Activated naive CD4-positive, alpha-beta T cell treated with anti-CD3 and anti-CD28 coated beads for 36 hours (primary cell): ENCODE data around the gene ADRM1. TPM values are rescaled to one million over a fixed set of nuclear protein-coding genes. Genes with fewer than 3 reads are reported as not detected.
A peak's percentile ranks its signal among the peaks of the same experiment; 100 is the strongest.

ENCODE experiments used
- CTCF ChIA-PET: fragments of 350-600 bp; sonication (Branson Sonifier 250); formaldehyde crosslinking; loops from one replicate; lab custom pipeline; 2021; ENCODE audit warnings: antibody characterized with exemption; lab: Charles Lee
- DNase-seq: peaks from one replicate; pipeline ENCODE4 v3.0.0-alpha.2; 2020
- H3K27ac Mint-ChIP-seq: one replicate; pipeline ENCODE4 v1.8.0; 2021; ENCODE audit warnings: mild to moderate bottlenecking, mixed read lengths
- H3K27me3 Mint-ChIP-seq: one replicate; pipeline ENCODE4 v1.8.0; 2021; ENCODE audit warnings: low read depth, mixed read lengths
- H3K36me3 Mint-ChIP-seq: one replicate; pipeline ENCODE4 v1.8.0; 2021; ENCODE audit warnings: low read depth, mixed read lengths
- H3K4me1 Mint-ChIP-seq: one replicate; pipeline ENCODE4 v1.8.0; 2021; ENCODE audit warnings: low read depth, mixed read lengths
- H3K4me3 Mint-ChIP-seq: one replicate; pipeline ENCODE4 v1.8.0; 2021; ENCODE audit warnings: mild to moderate bottlenecking, moderate library complexity, mixed read lengths
- H3K9me3 Mint-ChIP-seq: one replicate; pipeline ENCODE4 v1.8.0; 2021; ENCODE audit warnings: mixed read lengths
- intact Hi-C: fragments of 100-400 bp; cut with micrococcal nuclease; formaldehyde crosslinking; loops from one replicate; pipeline ENCODE4 v1.15.1; 2023
- total RNA-seq, 2 experiments: library from RNA; stranded (reverse); gene quantifications; one replicate each; pipeline ENCODE4 v1.2.3, GENCODE V29; 2021

The ADRM1 gene, protein sequence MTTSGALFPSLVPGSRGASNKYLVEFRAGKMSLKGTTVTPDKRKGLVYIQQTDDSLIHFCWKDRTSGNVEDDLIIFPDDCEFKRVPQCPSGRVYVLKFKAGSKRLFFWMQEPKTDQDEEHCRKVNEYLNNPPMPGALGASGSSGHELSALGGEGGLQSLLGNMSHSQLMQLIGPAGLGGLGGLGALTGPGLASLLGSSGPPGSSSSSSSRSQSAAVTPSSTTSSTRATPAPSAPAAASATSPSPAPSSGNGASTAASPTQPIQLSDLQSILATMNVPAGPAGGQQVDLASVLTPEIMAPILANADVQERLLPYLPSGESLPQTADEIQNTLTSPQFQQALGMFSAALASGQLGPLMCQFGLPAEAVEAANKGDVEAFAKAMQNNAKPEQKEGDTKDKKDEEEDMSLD
- 10 to 100 TPM; 77.4 to 81.5 TPM for total RNA-seq

DNA sequence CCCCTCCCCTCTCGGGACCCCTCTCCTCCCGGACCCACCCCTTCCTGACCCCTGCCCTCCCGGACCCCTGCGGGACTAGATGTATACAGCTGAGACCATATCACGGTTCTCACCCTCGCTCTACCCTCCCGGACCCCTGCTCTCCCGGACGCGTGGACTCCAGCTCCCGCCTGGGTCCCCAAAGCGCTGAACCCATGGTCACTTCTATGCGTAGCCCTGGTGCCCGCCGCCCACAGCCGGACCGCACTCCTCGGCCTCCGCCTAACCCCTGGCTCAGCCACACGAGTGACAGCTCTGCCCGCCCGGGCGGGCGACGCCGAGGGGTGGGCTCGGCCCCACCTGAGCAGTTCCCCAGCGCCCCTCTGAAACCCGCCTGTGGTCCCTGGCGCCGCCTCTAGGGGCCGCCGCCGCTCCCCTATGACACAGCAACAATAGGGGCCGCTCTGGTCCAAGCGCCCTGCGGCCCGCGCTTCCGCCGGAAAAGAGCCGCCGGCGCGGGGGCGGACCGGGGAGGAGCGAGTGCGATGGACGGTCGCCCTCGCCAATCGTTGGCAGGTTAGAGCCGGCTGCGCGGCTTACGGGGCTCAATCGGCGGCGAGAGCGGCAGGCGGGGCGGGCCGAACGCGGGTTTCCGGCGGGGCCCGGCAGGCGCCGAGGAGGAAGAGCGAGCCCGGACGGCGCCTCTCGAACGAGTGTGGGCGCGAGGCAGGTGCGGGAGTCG is at the start of gene ADRM1:
TSS of gene ADRM1 (plus strand) at position 657 of the 721 bp plus-strand sequence. CDS start 572 bp downstream, outside the sequence.
- intact Hi-C loops, result loop anchor here (1.0 to 5.0 kb wide), 14 partner anchors 64 to 492 kb away; partner anchors contain the start of genes CABLES2, LAMA5, LSM14B and OSBPL2
- Mint-ChIP-seq H3K27ac (peak within 1 kb of the TSS; percentile 99), H3K4me1 (peaks cover 24% of the 10 kb centered on the region), H3K9me3 (no peaks in the 10 kb centered on the region), H3K36me3 (peaks cover 23% of the 10 kb centered on the region), H3K27me3 (no peaks in the 10 kb centered on the region), H3K4me3 (peak within 1 kb of the TSS; percentile 91)
- CTCF ChIA-PET, result interaction anchor here (0.7 to 1.1 kb wide), 3 partner anchors 80 to 213 kb away, joined by 3 to 11 read pairs (median 3); no protein-coding TSS in a partner anchor
- DNase-seq, result peak; percentile 96

DNA sequence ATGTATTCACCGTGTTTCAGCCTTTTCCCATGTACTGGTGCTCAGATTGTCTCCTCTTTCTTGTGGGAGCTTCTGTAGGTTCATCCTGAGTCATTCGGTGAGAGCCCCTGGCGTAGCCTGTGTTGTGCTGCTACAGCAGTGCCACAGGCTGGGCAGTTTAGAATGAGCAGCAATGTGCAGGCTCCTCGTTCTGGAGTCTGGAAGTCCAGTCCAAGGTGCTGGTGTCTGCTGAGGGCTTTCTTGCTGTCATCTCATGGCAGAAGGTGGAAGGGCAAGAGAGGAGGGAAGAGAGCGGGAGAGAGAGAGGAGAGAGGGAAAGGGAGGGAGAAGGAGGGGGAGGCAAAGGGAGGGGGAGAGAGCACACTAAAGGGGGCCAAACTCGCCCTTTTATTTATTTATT is 49.4 kb upstream of the ADRM1 start:
- DNase-seq, result no peak
- Mint-ChIP-seq H3K4me3 (no peak overlapping the region), H3K27ac (no peak overlapping the region), H3K4me1 (peaks cover 13% of the 10 kb centered on the region), H3K9me3 (no peaks in the 10 kb centered on the region), H3K36me3 (no peaks in the 10 kb centered on the region), H3K27me3 (no peaks in the 10 kb centered on the region)
- CTCF ChIA-PET, result no interaction called here
- intact Hi-C loops, result no loop called here

DNA sequence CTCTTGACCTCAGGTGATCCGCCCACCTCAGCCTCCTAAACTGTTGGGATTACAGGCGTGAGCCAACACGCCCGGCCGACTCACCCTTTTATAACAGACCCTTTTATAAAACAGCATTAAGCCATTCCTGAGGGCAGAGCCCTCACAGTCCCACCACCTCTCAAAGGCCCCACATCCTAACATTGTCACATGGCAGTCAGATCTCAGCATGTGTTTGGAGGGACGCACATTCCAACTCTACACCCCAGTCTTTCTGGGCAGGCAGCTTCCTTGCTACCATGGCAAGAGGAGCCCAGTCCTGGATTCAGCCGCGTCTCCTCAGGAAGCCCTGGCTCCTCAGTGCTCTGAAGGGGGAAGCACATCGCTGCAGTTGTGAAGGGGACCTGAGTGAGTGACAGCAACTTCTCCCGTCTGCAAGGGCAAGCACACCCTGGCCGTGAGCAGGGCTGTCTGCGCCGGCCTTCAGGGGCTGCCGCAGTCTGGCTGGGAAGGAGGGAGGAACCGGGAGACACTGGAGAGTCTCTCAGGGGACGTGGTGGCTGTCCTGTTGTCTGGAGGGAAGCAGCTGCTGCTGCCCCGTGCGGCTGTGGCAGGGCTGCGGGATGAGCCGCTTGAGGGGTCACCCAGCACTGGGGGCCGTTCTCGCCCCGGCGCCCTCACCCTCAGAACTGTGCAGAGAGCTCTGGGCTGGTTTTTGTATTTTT is 48.6 kb upstream of the ADRM1 start:
- peaks cover 10% of the 10 kb centered on the region for H3K4me1 Mint-ChIP-seq
- H3K27me3 Mint-ChIP-seq, result no peaks in the 10 kb centered on the region
- no peak for DNase-seq
- H3K4me3 Mint-ChIP-seq, result no peak overlapping the region
- intact Hi-C loops, result no loop called here
- CTCF ChIA-PET, result no interaction called here
- no peaks in the 10 kb centered on the region for H3K9me3 Mint-ChIP-seq
- no peak overlapping the region for H3K27ac Mint-ChIP-seq
- no peaks in the 10 kb centered on the region for H3K36me3 Mint-ChIP-seq

DNA sequence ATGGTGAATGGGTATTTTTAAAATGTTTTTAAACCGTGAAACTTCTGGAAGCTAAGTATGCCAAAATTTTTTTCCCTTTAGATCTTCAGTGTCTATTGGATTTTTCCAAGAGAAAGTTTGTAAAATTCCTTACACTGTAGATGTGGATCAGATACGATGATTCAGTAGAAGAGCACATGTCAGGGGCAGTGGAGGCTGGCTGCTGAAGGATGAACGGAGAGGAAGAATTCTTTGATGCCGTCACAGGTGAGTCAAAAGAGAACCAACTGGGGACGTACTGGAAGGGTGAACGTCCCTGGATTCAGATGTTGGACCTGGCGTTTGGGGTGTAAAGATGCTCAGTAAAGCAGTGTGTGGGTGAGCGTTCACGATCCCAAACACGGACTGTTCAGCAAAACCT is 46.8 kb upstream of the ADRM1 start:
- H3K27ac Mint-ChIP-seq, result no peak overlapping the region
- no peaks in the 10 kb centered on the region for H3K27me3 Mint-ChIP-seq
- intact Hi-C loops, result no loop called here
- no peak overlapping the region for H3K4me3 Mint-ChIP-seq
- no peak for DNase-seq
- peaks cover 10% of the 10 kb centered on the region for H3K4me1 Mint-ChIP-seq
- CTCF ChIA-PET, result no interaction called here
- H3K36me3 Mint-ChIP-seq, result no peaks in the 10 kb centered on the region
- no peaks in the 10 kb centered on the region for H3K9me3 Mint-ChIP-seq

DNA sequence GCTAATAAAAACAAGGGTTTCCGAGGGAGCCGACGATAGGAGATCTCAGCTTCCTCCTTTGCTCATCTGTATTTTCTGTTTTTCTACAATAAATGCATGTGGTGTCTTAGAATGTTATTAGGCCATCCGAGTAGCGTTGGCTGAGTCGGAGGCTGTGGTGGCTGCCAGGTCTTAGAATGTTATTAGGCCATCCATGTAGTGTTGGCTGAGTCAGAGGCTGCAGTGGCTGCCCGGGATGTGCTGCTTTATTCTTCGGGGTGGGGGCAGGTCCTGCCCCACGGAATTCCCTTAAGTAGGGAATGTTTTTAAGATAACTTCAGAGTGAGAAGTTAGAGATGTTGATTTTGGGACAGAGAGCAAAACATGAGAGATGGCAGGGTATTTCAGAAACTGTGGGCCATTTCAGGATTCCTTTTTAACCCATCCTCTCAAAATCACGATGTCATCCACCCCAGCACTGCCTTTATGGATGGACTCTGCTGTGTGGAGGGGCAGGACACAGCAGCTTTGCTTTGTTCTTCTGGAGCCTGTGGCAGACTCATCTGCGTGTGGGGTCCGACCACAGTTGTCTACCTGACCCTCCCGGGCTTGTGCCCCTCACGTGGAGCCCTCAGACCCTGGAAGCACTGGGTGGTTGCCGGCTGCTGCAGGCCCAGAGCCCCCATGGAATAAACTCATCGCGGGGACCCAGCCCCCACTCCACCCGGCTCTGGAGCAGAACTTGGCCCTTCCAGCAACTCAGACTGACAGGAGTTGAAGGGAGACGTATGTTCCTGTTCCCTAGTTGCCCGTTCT is 44.1 kb upstream of the ADRM1 start:
- intact Hi-C loops, result no loop called here
- Mint-ChIP-seq H3K4me1 (no peaks in the 10 kb centered on the region), H3K4me3 (no peak overlapping the region), H3K36me3 (no peaks in the 10 kb centered on the region), H3K27me3 (no peaks in the 10 kb centered on the region), H3K9me3 (no peaks in the 10 kb centered on the region), H3K27ac (no peak overlapping the region)
- CTCF ChIA-PET, result no interaction called here
- no peak for DNase-seq

DNA sequence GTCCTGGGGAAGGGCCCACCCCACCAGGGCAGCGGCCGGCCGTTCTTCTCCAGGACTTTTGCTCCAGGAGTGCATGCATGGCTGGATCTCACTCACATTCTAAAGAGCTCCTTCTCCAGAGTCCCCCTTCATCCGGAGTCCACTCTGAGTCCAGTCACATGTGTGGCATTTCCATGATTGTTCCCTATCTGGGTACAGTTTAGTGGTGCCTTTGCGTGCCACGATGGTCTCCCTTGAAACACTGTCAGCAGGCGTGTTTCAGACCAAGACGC is 43.6 kb upstream of the ADRM1 start:
- H3K36me3 Mint-ChIP-seq, result no peaks in the 10 kb centered on the region

DNA sequence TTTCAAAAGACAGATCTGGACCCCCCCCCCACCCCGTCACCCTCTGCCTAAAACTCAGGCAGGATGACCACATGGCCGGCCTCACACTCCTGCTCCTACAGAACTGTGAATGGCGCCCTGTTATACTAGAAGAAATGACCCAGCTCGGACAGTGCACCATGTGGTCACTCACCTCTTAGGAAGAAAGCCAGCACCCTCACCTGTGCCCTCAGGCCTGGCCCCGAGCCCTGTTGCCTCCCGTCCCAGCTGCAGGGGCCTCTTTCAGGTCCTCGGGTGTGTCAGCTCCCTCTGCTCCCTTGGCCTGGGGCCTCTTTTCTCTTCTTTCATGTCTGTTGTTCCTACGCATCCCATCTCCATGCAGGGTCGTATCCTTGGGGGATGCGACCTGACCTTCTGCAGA is 40.7 kb upstream of the ADRM1 start:
- Mint-ChIP-seq H3K27me3 (no peaks in the 10 kb centered on the region), H3K9me3 (peaks cover 2% of the 10 kb centered on the region), H3K4me3 (no peak overlapping the region), H3K36me3 (peaks cover 9% of the 10 kb centered on the region), H3K4me1 (no peaks in the 10 kb centered on the region), H3K27ac (no peak overlapping the region)
- intact Hi-C loops, result no loop called here
- CTCF ChIA-PET, result interaction anchor here (0.6 kb wide), 1 partner anchor 251 kb away, joined by 4 read pairs; no protein-coding TSS in a partner anchor
- no peak for DNase-seq

More for the DNA sequence above, 43.6 kb upstream of the ADRM1 start:
- CTCF ChIA-PET, result no interaction called here
- H3K9me3 Mint-ChIP-seq, result no peaks in the 10 kb centered on the region
- no peaks in the 10 kb centered on the region for H3K4me1 Mint-ChIP-seq
- no peak overlapping the region for H3K27ac Mint-ChIP-seq
- intact Hi-C loops, result no loop called here
- no peaks in the 10 kb centered on the region for H3K27me3 Mint-ChIP-seq
- no peak for DNase-seq
- H3K4me3 Mint-ChIP-seq, result no peak overlapping the region

DNA sequence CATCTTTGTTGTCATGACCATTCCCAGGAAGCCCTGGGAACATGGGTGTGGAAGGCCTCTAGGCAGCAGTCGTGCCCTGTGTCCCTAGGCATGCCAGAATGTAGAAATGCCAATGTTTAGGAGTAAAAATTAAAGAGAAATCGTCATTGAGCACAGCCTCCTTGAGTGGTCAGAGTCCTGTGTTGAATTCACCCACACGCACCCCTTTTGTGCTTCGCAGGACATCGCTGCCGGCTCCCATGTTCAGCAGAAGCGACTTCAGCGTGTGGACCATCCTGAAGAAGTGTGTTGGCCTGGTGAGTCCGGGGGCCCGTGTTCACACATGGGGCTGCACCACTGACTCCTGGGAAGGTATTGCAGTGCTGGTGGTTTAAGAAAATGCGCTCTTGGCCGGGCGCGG is 39.4 kb upstream of the ADRM1 start:
- H3K36me3 Mint-ChIP-seq, result peaks cover 9% of the 10 kb centered on the region
- DNase-seq, result no peak
- no peaks in the 10 kb centered on the region for H3K27me3 Mint-ChIP-seq
- CTCF ChIA-PET, result no interaction called here
- intact Hi-C loops, result no loop called here
- H3K27ac Mint-ChIP-seq, result no peak overlapping the region
- H3K4me1 Mint-ChIP-seq, result no peaks in the 10 kb centered on the region
- peaks cover 2% of the 10 kb centered on the region for H3K9me3 Mint-ChIP-seq
- H3K4me3 Mint-ChIP-seq, result no peak overlapping the region

DNA sequence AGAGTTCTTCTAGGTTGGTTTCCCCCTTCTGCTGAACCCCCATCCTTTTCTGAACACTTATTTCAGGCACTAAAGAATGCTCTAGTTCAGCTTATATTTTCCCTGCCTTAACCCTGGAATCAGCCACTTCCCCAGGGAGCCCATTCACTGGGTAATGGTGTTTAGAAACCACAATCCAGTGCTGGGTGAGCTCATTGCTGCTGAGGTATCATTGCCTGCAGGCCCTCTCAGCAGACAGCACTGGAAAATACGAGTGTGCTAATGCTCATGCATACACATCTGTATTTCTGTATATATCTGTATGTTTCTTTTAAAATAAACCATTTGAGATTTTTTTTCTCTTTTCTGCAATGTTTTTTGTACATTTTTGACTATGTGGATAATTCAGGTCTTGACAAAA is 37.4 kb upstream of the ADRM1 start:
- Mint-ChIP-seq H3K4me1 (no peaks in the 10 kb centered on the region), H3K36me3 (peaks cover 9% of the 10 kb centered on the region), H3K9me3 (peaks cover 2% of the 10 kb centered on the region), H3K4me3 (no peak overlapping the region), H3K27ac (no peak overlapping the region), H3K27me3 (no peaks in the 10 kb centered on the region)
- no peak for DNase-seq
- CTCF ChIA-PET, result interaction anchor here (0.6 kb wide), 1 partner anchor 400 kb away, joined by 3 read pairs; no protein-coding TSS in a partner anchor
- intact Hi-C loops, result no loop called here

DNA sequence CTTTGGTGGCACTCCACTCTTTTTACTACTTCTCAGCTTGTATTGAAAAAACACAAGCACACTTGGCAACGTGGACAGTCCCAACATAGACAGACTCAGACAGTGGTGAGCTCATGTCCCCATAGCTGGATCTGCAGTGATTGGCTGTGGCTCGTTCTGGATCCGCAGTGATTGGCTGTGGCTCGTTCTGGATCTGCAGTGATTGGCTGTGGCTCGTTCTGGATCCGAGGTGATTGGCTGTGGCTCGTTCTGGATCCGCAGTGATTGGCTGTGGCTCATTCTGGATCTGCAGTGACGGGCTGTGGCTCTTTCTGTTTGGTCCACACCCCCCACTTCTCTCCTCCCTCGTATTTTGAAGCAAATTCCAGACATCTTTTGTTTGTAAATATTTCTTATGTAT is 36.5 kb upstream of the ADRM1 start:
- Mint-ChIP-seq H3K4me1 (no peaks in the 10 kb centered on the region), H3K36me3 (peaks cover 9% of the 10 kb centered on the region), H3K9me3 (peaks cover 2% of the 10 kb centered on the region), H3K4me3 (no peak overlapping the region), H3K27me3 (no peaks in the 10 kb centered on the region), H3K27ac (no peak overlapping the region)
- DNase-seq, result no peak
- CTCF ChIA-PET, result no interaction called here
- intact Hi-C loops, result no loop called here

DNA sequence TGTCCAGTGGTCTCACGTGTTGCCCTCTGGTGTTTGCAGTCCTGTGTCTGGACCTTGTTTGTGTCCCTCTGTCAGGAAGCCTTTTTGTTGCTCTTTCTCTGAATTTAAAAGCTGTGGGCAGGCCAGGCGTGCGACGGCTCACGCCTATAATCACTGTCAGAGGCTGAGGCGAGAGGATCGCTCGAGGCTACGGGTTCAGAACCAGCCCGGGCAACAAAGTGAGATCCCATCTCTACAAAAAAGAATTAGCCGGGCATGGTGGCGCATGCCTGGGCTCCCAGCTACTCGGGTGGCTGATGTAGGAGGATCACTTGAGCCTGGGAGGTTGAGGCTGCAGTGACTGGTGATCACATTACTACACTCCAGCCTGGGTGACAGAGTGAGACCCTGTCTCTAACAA is 35.9 kb upstream of the ADRM1 start:
- Mint-ChIP-seq H3K27ac (no peak overlapping the region), H3K4me3 (no peak overlapping the region), H3K4me1 (no peaks in the 10 kb centered on the region), H3K36me3 (peaks cover 9% of the 10 kb centered on the region), H3K27me3 (no peaks in the 10 kb centered on the region), H3K9me3 (peaks cover 2% of the 10 kb centered on the region)
- DNase-seq, result no peak
- CTCF ChIA-PET, result no interaction called here
- intact Hi-C loops, result no loop called here

DNA sequence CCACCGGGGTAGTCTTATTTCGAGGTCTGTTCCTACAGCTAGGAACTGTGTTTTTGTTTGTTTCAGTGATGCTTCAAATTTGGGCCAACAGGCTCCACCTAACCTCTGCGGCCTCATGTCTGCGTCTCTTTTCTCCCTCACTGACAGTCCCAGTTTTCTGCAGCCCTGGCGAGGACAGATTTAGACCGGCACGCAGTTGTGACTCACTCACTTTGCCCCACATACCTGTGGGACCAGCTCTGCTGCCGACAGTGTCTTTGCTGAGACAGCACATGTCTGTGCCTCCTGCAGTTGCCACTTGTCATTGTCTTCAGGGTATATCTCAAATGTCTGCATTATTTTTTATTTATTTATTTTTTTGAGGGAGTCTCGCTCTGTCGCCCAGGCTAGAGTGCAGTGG is 35.3 kb upstream of the ADRM1 start:
- no peaks in the 10 kb centered on the region for H3K27me3 Mint-ChIP-seq
- H3K9me3 Mint-ChIP-seq, result peaks cover 2% of the 10 kb centered on the region
- CTCF ChIA-PET, result no interaction called here
- H3K36me3 Mint-ChIP-seq, result peaks cover 9% of the 10 kb centered on the region
- H3K4me3 Mint-ChIP-seq, result no peak overlapping the region
- H3K4me1 Mint-ChIP-seq, result no peaks in the 10 kb centered on the region
- H3K27ac Mint-ChIP-seq, result no peak overlapping the region
- intact Hi-C loops, result no loop called here
- no peak for DNase-seq
